ENCODE data around the gene RBMY1J.
"Not testable (repeated sequence)": the region's sequence is repeated elsewhere in the genome, so short reads cannot be mapped to it uniquely, and the experiment has no call there.

Gene RBMY1J

GRCh38 chrY:22403110-22403509, at the start of gene RBMY1J:
Gene RBMY1J (plus strand): TSS chrY:22403410. CDS start chrY:22405448, 2,038 bp downstream.
- DNase-seq (ENCODE audit: low spot score) = not testable (repeated sequence)

- no peak for DNase-seq (ENCODE audit: low spot score)
These were observed 35.8 kb upstream of the RBMY1J start for GRCh38 chrY:22367416-22367815.

GRCh38 chrY:22370623-22371022, 32.6 kb upstream of the RBMY1J start:
- no peak for DNase-seq (ENCODE audit: low spot score)

- DNase-seq (ENCODE audit: low spot score) = no peak
These were observed 29.7 kb upstream of the RBMY1J start for GRCh38 chrY:22373494-22373893.

GRCh38 chrY:22444718-22445396, 41.6 kb downstream of the RBMY1J start:
- not testable (repeated sequence) for DNase-seq (ENCODE audit: low spot score)

- DNase-seq (ENCODE audit: low spot score) = not testable (repeated sequence)
These were observed 52.3 kb downstream of the RBMY1J start for GRCh38 chrY:22455522-22455921.

GRCh38 chrY:22461962-22462361, 58.8 kb downstream of the RBMY1J start:
- DNase-seq (ENCODE audit: low spot score) = not testable (repeated sequence)

Measured in globus pallidus (tissue), 1 donor.